ENCODE data around the gene SFPQ. TPM values are rescaled to one million over a fixed set of nuclear protein-coding genes. Genes with fewer than 3 reads are reported as not detected.
"Not testable (repeated sequence)": the region's sequence is repeated elsewhere in the genome, so short reads cannot be mapped to it uniquely, and the experiment has no call there.

Gene SFPQ
- total RNA-seq, 1 donor from 2014 or later = 153 TPM

- DNase-seq (ENCODE audit: low read depth in 2 of 2) = no peak
Measured at GRCh38 chr1:35187816-35188342, 5.1 kb downstream of the SFPQ start.

- DNase-seq (ENCODE audit: low read depth in 2 of 2) = no peak
Measured at GRCh38 chr1:35186239-35186638, 6.7 kb downstream of the SFPQ start.

GRCh38 chr1:35185200-35185599 lies 7.7 kb downstream of the SFPQ start:
- DNase-seq (ENCODE audit: low read depth in 2 of 2) = no peak

- DNase-seq (ENCODE audit: low read depth in 2 of 2) = no peak
Measured at GRCh38 chr1:35184495-35185199, 8.3 kb downstream of the SFPQ start.

GRCh38 chr1:35181790-35182455 lies 11.0 kb downstream of the SFPQ start:
- no peak for DNase-seq (ENCODE audit: low read depth in 2 of 2)

GRCh38 chr1:35180776-35181374 lies 12.1 kb downstream of the SFPQ start:
- DNase-seq (ENCODE audit: low read depth in 2 of 2) = no peak

GRCh38 chr1:35179908-35180307 lies 13.0 kb downstream of the SFPQ start:
- no peak for DNase-seq (ENCODE audit: low read depth in 2 of 2)

- no peak for DNase-seq (ENCODE audit: low read depth in 2 of 2)
Measured at GRCh38 chr1:35178874-35179380, 14.0 kb downstream of the SFPQ start.

- no peak for DNase-seq (ENCODE audit: low read depth in 2 of 2)
Measured at GRCh38 chr1:35178295-35178695, 14.7 kb downstream of the SFPQ start.

GRCh38 chr1:35177237-35177786 lies 15.6 kb downstream of the SFPQ start:
- DNase-seq (ENCODE audit: low read depth in 2 of 2) = no peak

GRCh38 chr1:35175602-35176001 lies 17.3 kb downstream of the SFPQ start:
- no peak for DNase-seq (ENCODE audit: low read depth in 2 of 2)

GRCh38 chr1:35175098-35175576 lies 17.8 kb downstream of the SFPQ start:
- no peak for DNase-seq (ENCODE audit: low read depth in 2 of 2)

GRCh38 chr1:35173909-35174540 lies 18.9 kb downstream of the SFPQ start:
- DNase-seq (ENCODE audit: low read depth in 2 of 2) = no peak

GRCh38 chr1:35173491-35173890 lies 19.5 kb downstream of the SFPQ start:
- DNase-seq (ENCODE audit: low read depth in 2 of 2) = no peak

- no peak for DNase-seq (ENCODE audit: low read depth in 2 of 2)
Measured at GRCh38 chr1:35172022-35172421, 20.9 kb downstream of the SFPQ start.

- no peak for DNase-seq (ENCODE audit: low read depth in 2 of 2)
Measured at GRCh38 chr1:35171579-35171978, 21.4 kb downstream of the SFPQ start.

- no peak for DNase-seq (ENCODE audit: low read depth in 2 of 2)
Measured at GRCh38 chr1:35164893-35165292, 28.1 kb downstream of the SFPQ start.

GRCh38 chr1:35151220-35151619 lies 41.7 kb downstream of the SFPQ start:
- DNase-seq (ENCODE audit: low read depth in 2 of 2) = no peak

- DNase-seq (ENCODE audit: low read depth in 2 of 2) = not testable (repeated sequence)
Measured at GRCh38 chr1:35145892-35146549, 46.9 kb downstream of the SFPQ start.

- no peak for DNase-seq (ENCODE audit: low read depth in 2 of 2)
Measured at GRCh38 chr1:35143737-35144508, 49.0 kb downstream of the SFPQ start.
